Sigmoid colon (tissue), 7 donors: Measurements from ENCODE around the gene GPR158. TPM values are rescaled to one million over a fixed set of nuclear protein-coding genes. Genes with fewer than 3 reads are reported as not detected.

Experiments
- DNase-seq: peaks from one replicate; pipeline ENCODE4 v3.0.0-alpha.2; 2019
- H3K27ac ChIP-seq, 4 donors: fragments of 200-600 bp; sonication (generic); one replicate each; pipeline ENCODE4 v1.5.1; 2016 to 2019; ENCODE audit warnings: mild to moderate bottlenecking in 1 of 4
- H3K27me3 ChIP-seq, 3 donors: fragments of 200-600 bp; sonication (generic); one replicate each; pipeline ENCODE4 v1.5.1; 2019; ENCODE audit warnings: mild to moderate bottlenecking in 1 of 3
- H3K36me3 ChIP-seq, 4 donors: fragments of 200-600 bp; sonication (generic); one replicate each; pipeline ENCODE4 v1.5.1; 2016 to 2019
- H3K4me1 ChIP-seq, 4 donors: fragments of 200-600 bp; sonication (generic); one replicate each; pipeline ENCODE4 v1.5.1; 2017 to 2019
- H3K4me3 ChIP-seq, 4 donors: fragments of 200-600 bp; sonication (generic); one replicate each; pipeline ENCODE4 v1.5.1; 2017 to 2019; ENCODE audit warnings: mild to moderate bottlenecking in 2 of 4, moderate library complexity in 1 of 4
- H3K9me3 ChIP-seq, 4 donors: fragments of 200-600 bp in 3 of 4; sonication (generic) in 3 of 4; one replicate each; pipeline versions ENCODE4 v1.5.1 to v1.6.1; 2013 to 2019
- CTCF ChIP-seq, 4 experiments: fragments of 450-650 bp in 3 of 4; fragments of 200-600 bp in 1 of 4; IDR thresholded peaks; one replicate each; pipeline ENCODE4 v1.5.1; 2016 to 2019; ENCODE audit warnings: antibody characterized with exemption in 4 of 4, mild to moderate bottlenecking in 3 of 4, moderate library complexity in 2 of 4
- EP300 ChIP-seq, 4 donors: sonication (generic); formaldehyde crosslinking; IDR thresholded peaks; one replicate each; pipeline ENCODE4 v1.6.1; 2017; ENCODE audit warnings: antibody characterized with exemption in 4 of 4
- POLR2A ChIP-seq, 2 donors: fragments of 450-650 bp; IDR thresholded peaks; one replicate each; pipeline ENCODE4 v1.6.1; 2016; ENCODE audit warnings: antibody characterized with exemption in 2 of 2, mild to moderate bottlenecking in 2 of 2, moderate library complexity in 2 of 2
- POLR2AphosphoS5 ChIP-seq, 4 donors: sonication (generic); formaldehyde crosslinking; IDR thresholded peaks; one replicate each; pipeline ENCODE4 v1.6.1; 2017; ENCODE audit warnings: antibody characterized with exemption in 4 of 4
- WGBS, 2 donors: extraction: QIAGEN DNeasy Blood & Tissue Kit; methylation state at CpG; one replicate each; pipeline ENCODE4 v1.1.7; 2013; 5-methylcytosine and 5-hydroxymethylcytosine counted together
- intact Hi-C: fragments of 100-400 bp; cut with DNase I; formaldehyde crosslinking; loops from one replicate; pipeline ENCODE4 v1.15.1; 2023
- polyA plus RNA-seq, 3 donors: library from polyadenylated mRNA; stranded (reverse); fragments of 200-250 nt; gene quantifications; one replicate each; pipeline ENCODE4 v1.2.3, GENCODE V29; 2013
- total RNA-seq, 4 donors: library from RNA; depleted of rRNA; stranded (reverse); fragments of >200 nt; gene quantifications; one replicate each; pipeline ENCODE4 v1.1.0, GENCODE V29; 2016
- donor health status: healthy with polysubstance abuse.
- donor health status: Bipolar disorder and iron deficiency.
- donor health status: healthy.

Gene GPR158
- total and polyA plus RNA-seq, 7 donors = 0.16 to 1.1 (median 0.54) TPM; not detected in 2

- WGBS, 2 donors = 79 to 86% methylated on average over 5 of the region's 5 CpGs
- intact Hi-C loops = no loop called here
These were observed 377.6 kb downstream of the GPR158 start for GRCh38 chr10:25552283-25552919.

GRCh38 chr10:25555865-25556264 is 381.1 kb downstream of the GPR158 start:
- intact Hi-C loops = no loop called here
- Histone ChIP-seq H3K27me3 (no peaks in the 10 kb centered on the region), H3K4me3 (no peak overlapping the region), H3K36me3 (no peaks in the 10 kb centered on the region), H3K9me3 (no peaks in the 10 kb centered on the region), H3K27ac (no peak overlapping the region), H3K4me1 (no peaks in the 10 kb centered on the region)
- DNase-seq = no peak
- 86% methylated on average over 5 of the region's 5 CpGs for WGBS, 2 donors
- TF ChIP-seq POLR2A (IDR thresholded peaks at IDR 0.05) = no peak
- TF ChIP-seq EP300 (IDR thresholded peaks at IDR 0.05) = no peak

More at GRCh38 chr10:25552283-25552919, 377.6 kb downstream of the GPR158 start:
- Histone ChIP-seq H3K4me3 (no peak overlapping the region), H3K9me3 (no peaks in the 10 kb centered on the region), H3K27ac (no peak overlapping the region), H3K27me3 (no peaks in the 10 kb centered on the region), H3K4me1 (no peaks in the 10 kb centered on the region), H3K36me3 (no peaks in the 10 kb centered on the region)
- no peak for TF ChIP-seq CTCF (IDR thresholded peaks at IDR 0.05)
- TF ChIP-seq EP300 (IDR thresholded peaks at IDR 0.05) = no peak
- no peak for TF ChIP-seq POLR2AphosphoS5 (IDR thresholded peaks at IDR 0.05)
- no peak for DNase-seq

- no peak overlapping the region for H3K27ac ChIP-seq
- no peaks in the 10 kb centered on the region for H3K27me3 ChIP-seq
- DNase-seq = no peak
- no peaks in the 10 kb centered on the region for H3K4me1 ChIP-seq
- no peaks in the 10 kb centered on the region for H3K9me3 ChIP-seq
- intact Hi-C loops = no loop called here
- no peak overlapping the region for H3K4me3 ChIP-seq
- WGBS, 2 donors = 44 to 73% methylated on average over 5 of the region's 5 CpGs
- TF ChIP-seq POLR2AphosphoS5 (IDR thresholded peaks at IDR 0.05) (no peak), EP300 (IDR thresholded peaks at IDR 0.05) (no peak), POLR2A (IDR thresholded peaks at IDR 0.05) (no peak)
- no peaks in the 10 kb centered on the region for H3K36me3 ChIP-seq
These were observed 381.7 kb downstream of the GPR158 start for GRCh38 chr10:25556457-25556856.

- TF ChIP-seq EP300 (IDR thresholded peaks at IDR 0.05) = no peak
- TF ChIP-seq CTCF (IDR thresholded peaks at IDR 0.05) = no peak
- TF ChIP-seq POLR2AphosphoS5 (IDR thresholded peaks at IDR 0.05) = no peak
- TF ChIP-seq POLR2A (IDR thresholded peaks at IDR 0.05) = no peak
- Histone ChIP-seq H3K4me3 (no peak overlapping the region), H3K27me3 (no peaks in the 10 kb centered on the region), H3K4me1 (no peaks in the 10 kb centered on the region), H3K27ac (no peak overlapping the region), H3K36me3 (no peaks in the 10 kb centered on the region), H3K9me3 (no peaks in the 10 kb centered on the region)
- intact Hi-C loops = no loop called here
- 62 to 69% methylated on average over 3 of the region's 3 CpGs for WGBS, 2 donors
- DNase-seq = no peak
These were observed 382.3 kb downstream of the GPR158 start for GRCh38 chr10:25557136-25557535.

- Histone ChIP-seq H3K36me3 (no peaks in the 10 kb centered on the region), H3K4me3 (no peak overlapping the region), H3K4me1 (no peaks in the 10 kb centered on the region), H3K9me3 (no peaks in the 10 kb centered on the region), H3K27ac (no peak overlapping the region), H3K27me3 (no peaks in the 10 kb centered on the region)
- 85 to 89% methylated on average over 2 of the region's 2 CpGs for WGBS, 2 donors
- TF ChIP-seq POLR2A (IDR thresholded peaks at IDR 0.05) (no peak), EP300 (IDR thresholded peaks at IDR 0.05) (no peak), CTCF (IDR thresholded peaks at IDR 0.05) (no peak), POLR2AphosphoS5 (IDR thresholded peaks at IDR 0.05) (no peak)
- no peak for DNase-seq
- intact Hi-C loops = no loop called here
These were observed 387.0 kb downstream of the GPR158 start for GRCh38 chr10:25561758-25562157.

GRCh38 chr10:25562547-25562946 is 387.7 kb downstream of the GPR158 start:
- H3K36me3 ChIP-seq = no peaks in the 10 kb centered on the region
- H3K9me3 ChIP-seq = no peaks in the 10 kb centered on the region
- H3K4me3 ChIP-seq = no peak overlapping the region
- no peak for DNase-seq
- WGBS, 2 donors = 68 to 81% methylated on average over 4 of the region's 4 CpGs
- intact Hi-C loops = no loop called here
- TF ChIP-seq CTCF (IDR thresholded peaks at IDR 0.05) (no peak), POLR2A (IDR thresholded peaks at IDR 0.05) (no peak), EP300 (IDR thresholded peaks at IDR 0.05) (no peak), POLR2AphosphoS5 (IDR thresholded peaks at IDR 0.05) (no peak)
- no peaks in the 10 kb centered on the region for H3K27me3 ChIP-seq
- H3K4me1 ChIP-seq = no peaks in the 10 kb centered on the region
- no peak overlapping the region for H3K27ac ChIP-seq
